Bronchial epithelial cell (primary cell): ENCODE results near the gene LRMDA. TPM values are rescaled to one million over a fixed set of nuclear protein-coding genes. Genes with fewer than 3 reads are reported as not detected.

Experiments used
- DNase-seq: peaks from one replicate; pipeline ENCODE4 v3.0.0-alpha.2; 2010; ENCODE audit warnings: low read depth
- FAIRE-seq: peaks from 2 replicates; lab custom pipeline; 2011; peaks lifted over from hg19 to GRCh38; lab: Jason Lieb, UNC
- H3K27me3 ChIP-seq: 2 replicates; pipeline ENCODE4 v1.5.1; 2011; ENCODE audit warnings: low read length; ENCODE audit not compliant: control insufficient read depth, insufficient read depth
- H3K36me3 ChIP-seq: 2 replicates; pipeline ENCODE4 v1.5.1; 2011; ENCODE audit warnings: low read length; ENCODE audit not compliant: control insufficient read depth, insufficient read depth
- H3K4me3 ChIP-seq: 2 replicates; pipeline ENCODE4 v1.5.1; 2011; ENCODE audit warnings: mild to moderate bottlenecking, low read depth, low read length, control low read depth
- CTCF ChIP-seq: IDR thresholded peaks from 2 replicates; pipeline ENCODE4 v1.5.1; 2011; ENCODE audit warnings: mild to moderate bottlenecking, moderate library complexity, low read length, control low read depth, inconsistent platforms; ENCODE audit not compliant: insufficient read depth, severe bottlenecking
- total RNA-seq: library from RNA; depleted of rRNA; stranded (reverse); fragments of >200 nt; gene quantifications from 2 replicates; pipeline ENCODE4 v1.2.1, GENCODE V29; 2014

The LRMDA gene
- total RNA-seq, 1 donor from 2014 or later: 1.6 TPM

DNA sequence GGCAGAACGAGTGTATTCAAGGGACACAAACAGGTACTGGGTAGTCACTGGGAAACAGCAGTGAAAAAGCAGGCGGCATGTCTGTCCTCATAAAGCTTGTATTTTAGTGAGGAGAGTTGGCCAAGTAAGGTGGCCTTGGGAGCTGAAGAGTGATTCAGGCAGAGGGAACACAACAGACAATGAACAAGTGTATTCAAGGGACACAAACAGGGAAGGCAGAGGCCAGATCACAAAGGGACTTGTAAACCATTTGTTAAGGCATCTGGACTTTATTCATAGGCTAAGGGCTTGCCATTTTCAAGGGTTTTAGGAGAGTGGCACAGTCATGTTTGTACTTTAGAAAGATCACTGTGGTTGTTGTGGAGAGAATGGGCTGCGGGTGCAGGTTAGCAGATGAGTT is 49.0 kb downstream of the LRMDA start:
- Histone ChIP-seq H3K4me3 (no peak overlapping the region), H3K36me3 (no peaks in the 10 kb centered on the region), H3K27me3 (no peaks in the 10 kb centered on the region)
- no peak for DNase-seq
- TF ChIP-seq CTCF: no peak
- FAIRE-seq: no peak

DNA sequence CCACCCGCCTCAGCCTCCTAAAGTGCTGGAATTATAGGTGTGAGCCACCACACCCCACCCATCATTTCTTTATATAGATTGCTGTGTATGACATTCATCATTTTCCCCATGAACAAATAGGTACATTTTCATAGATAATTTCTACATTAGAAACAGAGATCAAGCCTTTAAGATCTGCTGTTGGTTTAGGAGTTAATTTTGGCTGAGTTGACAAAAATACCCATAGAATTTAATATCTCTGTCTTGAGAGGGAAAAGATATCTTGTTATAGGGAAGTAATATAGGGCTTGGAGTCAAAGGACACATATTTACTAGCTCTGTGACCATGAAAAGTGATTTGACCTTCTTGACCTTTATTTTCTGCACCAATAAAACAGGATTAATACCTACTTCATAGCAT is 51.8 kb downstream of the LRMDA start:
- no peak for DNase-seq
- TF ChIP-seq CTCF: no peak
- no peaks in the 10 kb centered on the region for H3K27me3 ChIP-seq

GRCh38 chr10:75484717-75485116 is 53.3 kb downstream of the LRMDA start:
- DNase-seq (no peak), FAIRE-seq (no peak)
- Histone ChIP-seq H3K36me3 (no peaks in the 10 kb centered on the region), H3K27me3 (no peaks in the 10 kb centered on the region), H3K4me3 (no peak overlapping the region)
- TF ChIP-seq CTCF: no peak

More for the DNA sequence above, 51.8 kb downstream of the LRMDA start:
- no peaks in the 10 kb centered on the region for H3K36me3 ChIP-seq
- H3K4me3 ChIP-seq: no peak overlapping the region
- FAIRE-seq: no peak

- no peaks in the 10 kb centered on the region for H3K36me3 ChIP-seq
- peak; percentile 43 for FAIRE-seq
- TF ChIP-seq CTCF: no peak
- no peaks in the 10 kb centered on the region for H3K27me3 ChIP-seq
- DNase-seq: no peak
- no peak overlapping the region for H3K4me3 ChIP-seq
These were observed 55.2 kb downstream of the LRMDA start for GRCh38 chr10:75486591-75486990.

DNA sequence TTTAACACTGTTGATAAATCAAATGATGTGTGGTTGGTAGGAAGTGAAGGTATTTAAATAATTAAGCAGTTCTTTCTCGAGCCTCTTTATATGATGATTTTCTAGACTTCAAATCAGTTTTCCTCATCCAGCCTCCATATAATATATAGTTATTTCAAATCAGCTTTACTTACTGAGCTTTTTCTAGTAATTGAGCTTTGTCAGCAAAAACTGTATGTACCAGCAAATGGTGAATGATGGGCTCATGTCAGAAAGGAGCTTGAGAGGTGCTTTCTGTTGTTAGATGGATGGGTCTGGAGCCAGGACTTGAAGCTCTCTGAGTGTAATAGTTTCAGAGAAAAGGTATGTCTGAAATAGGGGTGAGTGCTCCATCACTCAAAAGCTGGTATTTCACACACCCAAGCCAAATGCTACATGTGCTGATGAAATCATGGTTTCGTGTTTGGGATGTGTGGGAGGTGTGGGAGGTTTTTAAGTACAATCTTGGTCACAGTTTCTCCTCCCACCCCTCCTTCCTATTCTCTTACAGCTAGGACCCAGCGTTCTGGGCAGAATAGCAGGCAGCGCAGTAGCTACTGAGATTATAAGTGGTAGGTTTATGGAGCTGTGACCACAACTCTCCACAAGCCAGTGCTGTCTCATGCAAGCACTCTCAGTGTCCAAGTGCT is 55.8 kb downstream of the LRMDA start:
- H3K4me3 ChIP-seq: no peak overlapping the region
- no peaks in the 10 kb centered on the region for H3K36me3 ChIP-seq
- TF ChIP-seq CTCF: no peak
- FAIRE-seq (no peak), DNase-seq (peak; percentile 8)
- H3K27me3 ChIP-seq: no peaks in the 10 kb centered on the region

- Histone ChIP-seq H3K27me3 (no peaks in the 10 kb centered on the region), H3K4me3 (no peak overlapping the region), H3K36me3 (no peaks in the 10 kb centered on the region)
- FAIRE-seq (peak; percentile 40), DNase-seq (no peak)
- no peak for TF ChIP-seq CTCF
These were observed 56.3 kb downstream of the LRMDA start for GRCh38 chr10:75487755-75488125.
